ENCODE data around the gene DEAF1. TPM values are rescaled to one million over a fixed set of nuclear protein-coding genes. Genes with fewer than 3 reads are reported as not detected.

Gene DEAF1
- total and polyA plus RNA-seq, 9 of the 15 experiments (the other 6 are each of a cell fraction or from before 2014, with no cell fraction given) = 2.0 to 69.1 (median 26.8) TPM

DNA sequence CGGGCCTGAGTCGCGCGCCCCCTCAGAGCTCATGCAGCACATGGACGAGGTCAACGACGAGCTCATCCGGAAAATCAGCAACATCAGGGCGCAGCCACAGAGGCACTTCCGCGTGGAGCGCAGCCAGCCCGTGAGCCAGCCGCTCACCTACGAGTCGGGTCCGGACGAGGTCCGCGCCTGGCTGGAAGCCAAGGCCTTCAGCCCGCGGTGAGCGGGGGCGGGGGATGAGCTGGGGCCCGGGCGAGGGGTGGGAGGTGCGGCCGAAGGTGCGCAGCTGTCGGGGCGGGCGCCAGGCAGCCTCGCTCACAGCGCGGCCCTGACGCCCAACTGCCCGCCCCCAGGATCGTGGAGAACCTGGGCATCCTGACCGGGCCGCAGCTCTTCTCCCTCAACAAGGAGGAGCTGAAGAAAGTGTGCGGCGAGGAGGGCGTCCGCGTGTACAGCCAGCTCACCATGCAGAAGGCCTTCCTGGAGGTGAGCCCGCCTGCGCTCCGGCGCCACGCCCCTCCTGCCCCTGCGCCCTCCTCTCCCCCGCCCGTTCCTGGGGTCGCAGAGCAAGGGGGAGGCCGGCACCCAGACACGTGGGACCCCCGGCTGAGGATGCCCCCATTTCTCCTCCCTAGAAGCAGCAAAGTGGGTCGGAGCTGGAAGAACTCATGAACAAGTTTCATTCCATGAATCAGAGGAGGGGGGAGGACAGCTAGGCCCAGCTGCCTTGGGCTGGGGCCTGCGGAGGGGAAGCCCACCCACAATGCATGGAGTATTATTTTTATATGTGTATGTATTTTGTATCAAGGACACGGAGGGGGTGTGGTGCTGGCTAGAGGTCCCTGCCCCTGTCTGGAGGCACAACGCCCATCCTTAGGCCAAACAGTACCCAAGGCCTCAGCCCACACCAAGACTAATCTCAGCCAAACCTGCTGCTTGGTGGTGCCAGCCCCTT lies 31.5 kb upstream of the DEAF1 start (continued):
- TF ChIP-seq, protein P1, sequence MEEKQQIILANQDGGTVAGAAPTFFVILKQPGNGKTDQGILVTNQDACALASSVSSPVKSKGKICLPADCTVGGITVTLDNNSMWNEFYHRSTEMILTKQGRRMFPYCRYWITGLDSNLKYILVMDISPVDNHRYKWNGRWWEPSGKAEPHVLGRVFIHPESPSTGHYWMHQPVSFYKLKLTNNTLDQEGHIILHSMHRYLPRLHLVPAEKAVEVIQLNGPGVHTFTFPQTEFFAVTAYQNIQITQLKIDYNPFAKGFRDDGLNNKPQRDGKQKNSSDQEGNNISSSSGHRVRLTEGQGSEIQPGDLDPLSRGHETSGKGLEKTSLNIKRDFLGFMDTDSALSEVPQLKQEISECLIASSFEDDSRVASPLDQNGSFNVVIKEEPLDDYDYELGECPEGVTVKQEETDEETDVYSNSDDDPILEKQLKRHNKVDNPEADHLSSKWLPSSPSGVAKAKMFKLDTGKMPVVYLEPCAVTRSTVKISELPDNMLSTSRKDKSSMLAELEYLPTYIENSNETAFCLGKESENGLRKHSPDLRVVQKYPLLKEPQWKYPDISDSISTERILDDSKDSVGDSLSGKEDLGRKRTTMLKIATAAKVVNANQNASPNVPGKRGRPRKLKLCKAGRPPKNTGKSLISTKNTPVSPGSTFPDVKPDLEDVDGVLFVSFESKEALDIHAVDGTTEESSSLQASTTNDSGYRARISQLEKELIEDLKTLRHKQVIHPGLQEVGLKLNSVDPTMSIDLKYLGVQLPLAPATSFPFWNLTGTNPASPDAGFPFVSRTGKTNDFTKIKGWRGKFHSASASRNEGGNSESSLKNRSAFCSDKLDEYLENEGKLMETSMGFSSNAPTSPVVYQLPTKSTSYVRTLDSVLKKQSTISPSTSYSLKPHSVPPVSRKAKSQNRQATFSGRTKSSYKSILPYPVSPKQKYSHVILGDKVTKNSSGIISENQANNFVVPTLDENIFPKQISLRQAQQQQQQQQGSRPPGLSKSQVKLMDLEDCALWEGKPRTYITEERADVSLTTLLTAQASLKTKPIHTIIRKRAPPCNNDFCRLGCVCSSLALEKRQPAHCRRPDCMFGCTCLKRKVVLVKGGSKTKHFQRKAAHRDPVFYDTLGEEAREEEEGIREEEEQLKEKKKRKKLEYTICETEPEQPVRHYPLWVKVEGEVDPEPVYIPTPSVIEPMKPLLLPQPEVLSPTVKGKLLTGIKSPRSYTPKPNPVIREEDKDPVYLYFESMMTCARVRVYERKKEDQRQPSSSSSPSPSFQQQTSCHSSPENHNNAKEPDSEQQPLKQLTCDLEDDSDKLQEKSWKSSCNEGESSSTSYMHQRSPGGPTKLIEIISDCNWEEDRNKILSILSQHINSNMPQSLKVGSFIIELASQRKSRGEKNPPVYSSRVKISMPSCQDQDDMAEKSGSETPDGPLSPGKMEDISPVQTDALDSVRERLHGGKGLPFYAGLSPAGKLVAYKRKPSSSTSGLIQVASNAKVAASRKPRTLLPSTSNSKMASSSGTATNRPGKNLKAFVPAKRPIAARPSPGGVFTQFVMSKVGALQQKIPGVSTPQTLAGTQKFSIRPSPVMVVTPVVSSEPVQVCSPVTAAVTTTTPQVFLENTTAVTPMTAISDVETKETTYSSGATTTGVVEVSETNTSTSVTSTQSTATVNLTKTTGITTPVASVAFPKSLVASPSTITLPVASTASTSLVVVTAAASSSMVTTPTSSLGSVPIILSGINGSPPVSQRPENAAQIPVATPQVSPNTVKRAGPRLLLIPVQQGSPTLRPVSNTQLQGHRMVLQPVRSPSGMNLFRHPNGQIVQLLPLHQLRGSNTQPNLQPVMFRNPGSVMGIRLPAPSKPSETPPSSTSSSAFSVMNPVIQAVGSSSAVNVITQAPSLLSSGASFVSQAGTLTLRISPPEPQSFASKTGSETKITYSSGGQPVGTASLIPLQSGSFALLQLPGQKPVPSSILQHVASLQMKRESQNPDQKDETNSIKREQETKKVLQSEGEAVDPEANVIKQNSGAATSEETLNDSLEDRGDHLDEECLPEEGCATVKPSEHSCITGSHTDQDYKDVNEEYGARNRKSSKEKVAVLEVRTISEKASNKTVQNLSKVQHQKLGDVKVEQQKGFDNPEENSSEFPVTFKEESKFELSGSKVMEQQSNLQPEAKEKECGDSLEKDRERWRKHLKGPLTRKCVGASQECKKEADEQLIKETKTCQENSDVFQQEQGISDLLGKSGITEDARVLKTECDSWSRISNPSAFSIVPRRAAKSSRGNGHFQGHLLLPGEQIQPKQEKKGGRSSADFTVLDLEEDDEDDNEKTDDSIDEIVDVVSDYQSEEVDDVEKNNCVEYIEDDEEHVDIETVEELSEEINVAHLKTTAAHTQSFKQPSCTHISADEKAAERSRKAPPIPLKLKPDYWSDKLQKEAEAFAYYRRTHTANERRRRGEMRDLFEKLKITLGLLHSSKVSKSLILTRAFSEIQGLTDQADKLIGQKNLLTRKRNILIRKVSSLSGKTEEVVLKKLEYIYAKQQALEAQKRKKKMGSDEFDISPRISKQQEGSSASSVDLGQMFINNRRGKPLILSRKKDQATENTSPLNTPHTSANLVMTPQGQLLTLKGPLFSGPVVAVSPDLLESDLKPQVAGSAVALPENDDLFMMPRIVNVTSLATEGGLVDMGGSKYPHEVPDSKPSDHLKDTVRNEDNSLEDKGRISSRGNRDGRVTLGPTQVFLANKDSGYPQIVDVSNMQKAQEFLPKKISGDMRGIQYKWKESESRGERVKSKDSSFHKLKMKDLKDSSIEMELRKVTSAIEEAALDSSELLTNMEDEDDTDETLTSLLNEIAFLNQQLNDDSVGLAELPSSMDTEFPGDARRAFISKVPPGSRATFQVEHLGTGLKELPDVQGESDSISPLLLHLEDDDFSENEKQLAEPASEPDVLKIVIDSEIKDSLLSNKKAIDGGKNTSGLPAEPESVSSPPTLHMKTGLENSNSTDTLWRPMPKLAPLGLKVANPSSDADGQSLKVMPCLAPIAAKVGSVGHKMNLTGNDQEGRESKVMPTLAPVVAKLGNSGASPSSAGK (IDR thresholded peaks at IDR 0.05) = peak; percentile 80
- peak; percentile 45 for TF ChIP-seq TAF1 (IDR thresholded peaks at IDR 0.05; ENCODE audit: control insufficient read depth, extremely low read depth, insufficient read depth, low read length, severe bottlenecking)
- TF ChIP-seq ZNF717 (CRISPR knock-in tag; IDR thresholded peaks at IDR 0.05) = no peak
- TF ChIP-seq RNF2 (IDR thresholded peaks at IDR 0.05) = peak; percentile 42; the same call in 1 of the 2 replicates
- TF ChIP-seq, protein P2, sequence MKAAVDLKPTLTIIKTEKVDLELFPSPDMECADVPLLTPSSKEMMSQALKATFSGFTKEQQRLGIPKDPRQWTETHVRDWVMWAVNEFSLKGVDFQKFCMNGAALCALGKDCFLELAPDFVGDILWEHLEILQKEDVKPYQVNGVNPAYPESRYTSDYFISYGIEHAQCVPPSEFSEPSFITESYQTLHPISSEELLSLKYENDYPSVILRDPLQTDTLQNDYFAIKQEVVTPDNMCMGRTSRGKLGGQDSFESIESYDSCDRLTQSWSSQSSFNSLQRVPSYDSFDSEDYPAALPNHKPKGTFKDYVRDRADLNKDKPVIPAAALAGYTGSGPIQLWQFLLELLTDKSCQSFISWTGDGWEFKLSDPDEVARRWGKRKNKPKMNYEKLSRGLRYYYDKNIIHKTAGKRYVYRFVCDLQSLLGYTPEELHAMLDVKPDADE (conservative IDR thresholded peaks at IDR 0.05; ENCODE audit: control insufficient read depth, low read depth, low read length) = peak; percentile 78; the same call in 1 of the 2 replicates
- TF ChIP-seq KAT8 (IDR thresholded peaks at IDR 0.05; ENCODE audit: low read depth) = no peak
- TF ChIP-seq, protein P3, sequence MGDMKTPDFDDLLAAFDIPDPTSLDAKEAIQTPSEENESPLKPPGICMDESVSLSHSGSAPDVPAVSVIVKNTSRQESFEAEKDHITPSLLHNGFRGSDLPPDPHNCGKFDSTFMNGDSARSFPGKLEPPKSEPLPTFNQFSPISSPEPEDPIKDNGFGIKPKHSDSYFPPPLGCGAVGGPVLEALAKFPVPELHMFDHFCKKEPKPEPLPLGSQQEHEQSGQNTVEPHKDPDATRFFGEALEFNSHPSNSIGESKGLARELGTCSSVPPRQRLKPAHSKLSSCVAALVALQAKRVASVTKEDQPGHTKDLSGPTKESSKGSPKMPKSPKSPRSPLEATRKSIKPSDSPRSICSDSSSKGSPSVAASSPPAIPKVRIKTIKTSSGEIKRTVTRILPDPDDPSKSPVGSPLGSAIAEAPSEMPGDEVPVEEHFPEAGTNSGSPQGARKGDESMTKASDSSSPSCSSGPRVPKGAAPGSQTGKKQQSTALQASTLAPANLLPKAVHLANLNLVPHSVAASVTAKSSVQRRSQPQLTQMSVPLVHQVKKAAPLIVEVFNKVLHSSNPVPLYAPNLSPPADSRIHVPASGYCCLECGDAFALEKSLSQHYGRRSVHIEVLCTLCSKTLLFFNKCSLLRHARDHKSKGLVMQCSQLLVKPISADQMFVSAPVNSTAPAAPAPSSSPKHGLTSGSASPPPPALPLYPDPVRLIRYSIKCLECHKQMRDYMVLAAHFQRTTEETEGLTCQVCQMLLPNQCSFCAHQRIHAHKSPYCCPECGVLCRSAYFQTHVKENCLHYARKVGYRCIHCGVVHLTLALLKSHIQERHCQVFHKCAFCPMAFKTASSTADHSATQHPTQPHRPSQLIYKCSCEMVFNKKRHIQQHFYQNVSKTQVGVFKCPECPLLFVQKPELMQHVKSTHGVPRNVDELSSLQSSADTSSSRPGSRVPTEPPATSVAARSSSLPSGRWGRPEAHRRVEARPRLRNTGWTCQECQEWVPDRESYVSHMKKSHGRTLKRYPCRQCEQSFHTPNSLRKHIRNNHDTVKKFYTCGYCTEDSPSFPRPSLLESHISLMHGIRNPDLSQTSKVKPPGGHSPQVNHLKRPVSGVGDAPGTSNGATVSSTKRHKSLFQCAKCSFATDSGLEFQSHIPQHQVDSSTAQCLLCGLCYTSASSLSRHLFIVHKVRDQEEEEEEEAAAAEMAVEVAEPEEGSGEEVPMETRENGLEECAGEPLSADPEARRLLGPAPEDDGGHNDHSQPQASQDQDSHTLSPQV (IDR thresholded peaks at IDR 0.05) = peak; percentile 69; the same call in 1 of the 2 replicates
